ENCODE results near the gene DOCK10. TPM values are rescaled to one million over a fixed set of nuclear protein-coding genes. Genes with fewer than 3 reads are reported as not detected.

DOCK10 gene
- total and polyA plus RNA-seq, 2 donors (not counting 3 experiments of a cell fraction or from before 2014, with no cell fraction given): 5.8 to 23.0 TPM

DNA sequence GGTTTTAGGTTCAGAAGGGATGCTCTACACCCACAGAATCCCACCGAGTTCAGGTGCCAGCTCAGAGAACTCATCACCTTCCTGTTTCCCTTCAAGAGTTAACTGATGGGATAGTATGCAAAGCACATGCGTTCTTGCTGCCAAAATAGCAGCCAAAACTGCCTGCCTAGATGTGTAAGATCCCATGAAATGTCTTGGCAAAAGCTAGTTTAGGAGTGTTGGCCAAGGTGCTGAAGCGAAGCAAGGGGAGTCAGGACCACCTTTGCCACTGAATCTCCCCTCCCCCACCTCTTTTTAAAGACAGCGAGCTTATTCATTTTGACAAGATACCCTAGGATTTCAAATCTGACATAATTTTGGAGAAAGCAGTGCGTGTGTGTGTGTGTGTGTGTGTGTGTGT is 2.1 kb downstream of the DOCK10 start:
- Histone ChIP-seq H3K79me2 (ENCODE audit: control insufficient read depth, insufficient read depth, low read length) (no peaks in the 10 kb centered on the region), H2AFZ (ENCODE audit: low read depth, low read length) (no peak overlapping the region), H3K36me3 (ENCODE audit: control insufficient read depth in 2 of 2, extremely low read depth in 1 of 2, insufficient read depth in 2 of 2, low read length in 2 of 2) (no peaks in the 10 kb centered on the region), H3K9ac (replicated peaks; ENCODE audit: extremely low read depth, insufficient read depth, low read length) (no peak overlapping the region), H3K27me3 (ENCODE audit: control insufficient read depth in 2 of 2, insufficient read depth in 2 of 2, low read length in 2 of 2) (peaks cover 21 to 29% of the 10 kb centered on the region in 2 experiments), H3K9me3 (replicated peaks; ENCODE audit: control insufficient read depth, insufficient read depth, low read length) (no peaks in the 10 kb centered on the region), H3K4me2 (ENCODE audit: insufficient read depth, low read length) (no peak overlapping the region), H4K20me1 (replicated peaks; ENCODE audit: control insufficient read depth, extremely low read depth, insufficient read depth, low read length) (no peaks in the 10 kb centered on the region), H3K9me1 (replicated peaks; ENCODE audit: control insufficient read depth, extremely low read depth, insufficient read depth, low read length) (no peaks in the 10 kb centered on the region), H3K4me1 (ENCODE audit: control insufficient read depth, extremely low read depth, insufficient read depth, low read length) (peaks cover 6% of the 10 kb centered on the region), H3K27ac (ENCODE audit: insufficient read depth, low read depth, low read length) (no peak overlapping the region), H3K4me3 (replicated peaks in 1 of 3; ENCODE audit: insufficient read depth in 1 of 3, low read depth in 1 of 3, low read length in 3 of 3) (no peak overlapping the region)
- ChIA-PET CTCF (interaction anchor here (0.6 to 1.5 kb wide), 3 partner anchors 9 to 100 kb away, joined by 3 read pairs; no protein-coding TSS in a partner anchor), POLR2A (no interaction called here)
- FAIRE-seq (no peak), DNase-seq (ENCODE audit: low read depth, low spot score) (no peak)
- TF ChIP-seq JUN (IDR thresholded peaks at IDR 0.05; ENCODE audit: borderline replicate concordance, insufficient read depth, insufficient read length, low read depth): no peak
- TF ChIP-seq FOS (IDR thresholded peaks at IDR 0.05; ENCODE audit: borderline replicate concordance, insufficient read depth, low read length): no peak
- TF ChIP-seq MYC (IDR thresholded peaks at IDR 0.05; ENCODE audit: low read depth, low read length): no peak
- TF ChIP-seq, protein P1, sequence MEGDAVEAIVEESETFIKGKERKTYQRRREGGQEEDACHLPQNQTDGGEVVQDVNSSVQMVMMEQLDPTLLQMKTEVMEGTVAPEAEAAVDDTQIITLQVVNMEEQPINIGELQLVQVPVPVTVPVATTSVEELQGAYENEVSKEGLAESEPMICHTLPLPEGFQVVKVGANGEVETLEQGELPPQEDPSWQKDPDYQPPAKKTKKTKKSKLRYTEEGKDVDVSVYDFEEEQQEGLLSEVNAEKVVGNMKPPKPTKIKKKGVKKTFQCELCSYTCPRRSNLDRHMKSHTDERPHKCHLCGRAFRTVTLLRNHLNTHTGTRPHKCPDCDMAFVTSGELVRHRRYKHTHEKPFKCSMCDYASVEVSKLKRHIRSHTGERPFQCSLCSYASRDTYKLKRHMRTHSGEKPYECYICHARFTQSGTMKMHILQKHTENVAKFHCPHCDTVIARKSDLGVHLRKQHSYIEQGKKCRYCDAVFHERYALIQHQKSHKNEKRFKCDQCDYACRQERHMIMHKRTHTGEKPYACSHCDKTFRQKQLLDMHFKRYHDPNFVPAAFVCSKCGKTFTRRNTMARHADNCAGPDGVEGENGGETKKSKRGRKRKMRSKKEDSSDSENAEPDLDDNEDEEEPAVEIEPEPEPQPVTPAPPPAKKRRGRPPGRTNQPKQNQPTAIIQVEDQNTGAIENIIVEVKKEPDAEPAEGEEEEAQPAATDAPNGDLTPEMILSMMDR (IDR thresholded peaks at IDR 0.05; ENCODE audit: extremely low read depth in 1 of 2, insufficient read depth in 1 of 2, low read depth in 1 of 2, low read length in 2 of 2): no peak
- TF ChIP-seq POLR2A (IDR thresholded peaks at IDR 0.05; ENCODE audit: low read depth, low read length): no peak
- TF ChIP-seq GATA2 (IDR thresholded peaks at IDR 0.05; ENCODE audit: insufficient read depth, insufficient read length, low read depth, low read length): no peak
- intact Hi-C loops (cut with micrococcal nuclease) (no loop called here), dilution Hi-C loops (cut with MboI; ENCODE audit: extremely low pct_ligation_motif_present, low sequenced_read_pairs) (no loop called here)
- BruUV-seq (replicated peaks): no TSS peak

DNA sequence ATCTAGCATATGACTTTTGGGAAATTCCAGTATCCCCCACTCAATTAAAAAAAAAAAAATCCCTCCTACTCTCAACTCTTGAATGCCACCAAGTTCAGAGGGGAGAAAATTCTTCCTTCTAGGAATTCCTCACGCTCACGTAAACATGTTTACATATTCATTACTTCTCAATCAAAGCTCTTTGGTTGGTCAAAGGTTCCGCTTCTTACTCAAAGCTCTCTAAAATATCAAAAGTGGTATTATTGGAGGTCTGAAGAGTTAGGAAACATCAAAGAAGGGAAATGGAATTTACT is 4.1 kb downstream of the DOCK10 start:
- BruUV-seq (replicated peaks): no TSS peak
- Histone ChIP-seq H4K20me1 (replicated peaks; ENCODE audit: control insufficient read depth, extremely low read depth, insufficient read depth, low read length) (no peaks in the 10 kb centered on the region), H3K79me2 (ENCODE audit: control insufficient read depth, insufficient read depth, low read length) (no peaks in the 10 kb centered on the region), H3K27ac (ENCODE audit: insufficient read depth, low read depth, low read length) (no peak overlapping the region), H3K9ac (replicated peaks; ENCODE audit: extremely low read depth, insufficient read depth, low read length) (no peak overlapping the region), H2AFZ (ENCODE audit: low read depth, low read length) (no peak overlapping the region), H3K36me3 (ENCODE audit: control insufficient read depth in 2 of 2, extremely low read depth in 1 of 2, insufficient read depth in 2 of 2, low read length in 2 of 2) (no peaks in the 10 kb centered on the region), H3K9me3 (replicated peaks; ENCODE audit: control insufficient read depth, insufficient read depth, low read length) (no peaks in the 10 kb centered on the region), H3K27me3 (ENCODE audit: control insufficient read depth in 2 of 2, insufficient read depth in 2 of 2, low read length in 2 of 2) (peaks cover 4 to 11% of the 10 kb centered on the region in 2 experiments), H3K4me2 (ENCODE audit: insufficient read depth, low read length) (no peak overlapping the region), H3K9me1 (replicated peaks; ENCODE audit: control insufficient read depth, extremely low read depth, insufficient read depth, low read length) (no peaks in the 10 kb centered on the region), H3K4me3 (replicated peaks in 1 of 3; ENCODE audit: insufficient read depth in 1 of 3, low read depth in 1 of 3, low read length in 3 of 3) (no peak overlapping the region), H3K4me1 (ENCODE audit: control insufficient read depth, extremely low read depth, insufficient read depth, low read length) (peaks cover 6% of the 10 kb centered on the region)
- dilution Hi-C loops (cut with MboI; ENCODE audit: extremely low pct_ligation_motif_present, low sequenced_read_pairs): no loop called here
- intact Hi-C loops (cut with micrococcal nuclease): loop anchor here (10.0 kb wide), 1 partner anchor 697 kb away; no protein-coding TSS in a partner anchor
- no peak for DNase-seq (ENCODE audit: low read depth, low spot score)
- CTCF ChIA-PET: no interaction called here
- TF ChIP-seq POLR2A (IDR thresholded peaks at IDR 0.05; ENCODE audit: low read depth, low read length) (no peak), GATA2 (IDR thresholded peaks at IDR 0.05; ENCODE audit: insufficient read depth, insufficient read length, low read depth, low read length) (no peak), EZH2 (IDR thresholded peaks at IDR 0.05; ENCODE audit: borderline replicate concordance, low read depth, low read length, severe bottlenecking) (no peak), JUN (IDR thresholded peaks at IDR 0.05; ENCODE audit: borderline replicate concordance, insufficient read depth, insufficient read length, low read depth) (no peak)
- TF ChIP-seq, protein P1 (IDR thresholded peaks at IDR 0.05; ENCODE audit: extremely low read depth in 1 of 2, insufficient read depth in 1 of 2, low read depth in 1 of 2, low read length in 2 of 2): no peak
- no peak for FAIRE-seq
- POLR2A ChIA-PET: no interaction called here
